ENCODE measurements around the gene GLIS1.

DNA sequence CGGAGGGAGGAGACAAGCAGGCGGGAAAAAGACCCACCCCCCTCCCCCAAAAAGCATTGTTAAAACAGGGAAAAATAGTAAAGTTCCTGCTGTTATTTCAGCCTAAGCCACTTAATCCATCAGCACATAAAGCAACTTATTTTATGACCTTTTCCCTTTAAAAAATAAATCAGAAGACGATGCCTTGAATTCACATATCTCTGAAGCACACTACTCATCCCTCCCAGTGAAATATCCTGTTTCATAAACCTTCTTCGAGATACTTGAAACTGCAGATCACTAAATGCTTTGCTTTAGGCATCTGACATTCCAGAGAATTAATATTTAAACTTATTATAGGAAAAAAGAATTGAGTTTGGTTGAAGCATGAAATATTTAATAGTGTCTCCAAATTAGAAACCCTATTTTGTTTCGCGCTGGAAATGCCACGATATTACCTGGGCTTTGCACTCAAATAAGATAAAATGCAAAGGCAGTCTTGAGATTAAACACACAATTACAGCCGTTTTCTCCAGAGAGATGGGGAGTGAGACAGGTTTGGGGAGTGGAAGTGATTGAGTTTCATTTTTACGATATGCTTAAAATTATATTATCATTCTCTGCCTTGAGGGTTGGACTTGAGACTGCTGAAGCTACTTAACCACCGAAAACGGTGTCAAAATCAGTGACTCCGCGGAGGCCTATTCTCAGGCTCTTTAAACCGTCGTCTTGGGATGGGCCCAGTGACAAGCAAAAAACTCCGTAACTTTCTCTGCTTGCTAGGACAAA lies 9.3 kb downstream of the GLIS1 start:
- TF ChIP-seq CTCF (IDR thresholded peaks at IDR 0.05; ENCODE audit: low read length) (no peak), EZH2 (optimal IDR thresholded peaks at IDR 0.05; ENCODE audit: low read depth, low read length) (no peak), EZH2phosphoT487 (IDR thresholded peaks at IDR 0.05; ENCODE audit: low read length) (no peak)
